ENCODE measurements around the gene ZNF536.

The ZNF536 gene

GRCh38 chr19:30369833-30370232, 2.4 kb upstream of the ZNF536 start:
- no peak for DNase-seq (ENCODE audit: extremely low read depth, low read depth)
- no peak overlapping the region for H3K4me3 ChIP-seq (replicated peaks; ENCODE audit: low read depth, low read length)
- TF ChIP-seq, protein P1, sequence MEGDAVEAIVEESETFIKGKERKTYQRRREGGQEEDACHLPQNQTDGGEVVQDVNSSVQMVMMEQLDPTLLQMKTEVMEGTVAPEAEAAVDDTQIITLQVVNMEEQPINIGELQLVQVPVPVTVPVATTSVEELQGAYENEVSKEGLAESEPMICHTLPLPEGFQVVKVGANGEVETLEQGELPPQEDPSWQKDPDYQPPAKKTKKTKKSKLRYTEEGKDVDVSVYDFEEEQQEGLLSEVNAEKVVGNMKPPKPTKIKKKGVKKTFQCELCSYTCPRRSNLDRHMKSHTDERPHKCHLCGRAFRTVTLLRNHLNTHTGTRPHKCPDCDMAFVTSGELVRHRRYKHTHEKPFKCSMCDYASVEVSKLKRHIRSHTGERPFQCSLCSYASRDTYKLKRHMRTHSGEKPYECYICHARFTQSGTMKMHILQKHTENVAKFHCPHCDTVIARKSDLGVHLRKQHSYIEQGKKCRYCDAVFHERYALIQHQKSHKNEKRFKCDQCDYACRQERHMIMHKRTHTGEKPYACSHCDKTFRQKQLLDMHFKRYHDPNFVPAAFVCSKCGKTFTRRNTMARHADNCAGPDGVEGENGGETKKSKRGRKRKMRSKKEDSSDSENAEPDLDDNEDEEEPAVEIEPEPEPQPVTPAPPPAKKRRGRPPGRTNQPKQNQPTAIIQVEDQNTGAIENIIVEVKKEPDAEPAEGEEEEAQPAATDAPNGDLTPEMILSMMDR (IDR thresholded peaks at IDR 0.05; ENCODE audit: low read depth, low read length, missing control alignments): no peak

- no peak for DNase-seq (ENCODE audit: extremely low read depth, low read depth)
- TF ChIP-seq, protein P1 (IDR thresholded peaks at IDR 0.05; ENCODE audit: low read depth, low read length, missing control alignments): no peak
- no peak overlapping the region for H3K4me3 ChIP-seq (replicated peaks; ENCODE audit: low read depth, low read length)
These were observed 885 bp upstream of the ZNF536 start for GRCh38 chr19:30371161-30371836.

DNA sequence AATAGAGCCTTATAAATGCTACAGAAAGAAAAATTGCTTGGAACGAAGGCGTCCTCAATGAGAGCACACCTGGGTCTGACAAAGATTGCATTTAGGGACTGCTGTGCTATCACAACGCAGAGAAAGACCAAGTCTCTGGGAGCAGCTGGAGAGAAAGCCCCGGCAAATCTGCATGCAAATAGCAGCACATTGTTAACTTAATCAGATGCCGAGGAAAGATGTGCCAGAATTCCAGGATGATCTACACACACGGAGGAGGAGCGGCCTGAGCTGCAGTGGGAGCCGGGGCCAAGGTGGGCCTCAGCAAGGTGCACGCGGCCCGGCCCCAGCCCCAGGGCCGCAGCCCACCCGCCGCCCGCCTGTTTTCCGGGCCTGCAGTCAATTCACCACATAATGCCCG, 1.4 kb downstream of the ZNF536 start:
- H3K4me3 ChIP-seq (replicated peaks; ENCODE audit: low read depth, low read length): no peak overlapping the region
- TF ChIP-seq, protein P1 (IDR thresholded peaks at IDR 0.05; ENCODE audit: low read depth, low read length, missing control alignments): no peak
- no peak for DNase-seq (ENCODE audit: extremely low read depth, low read depth)

- TF ChIP-seq, protein P1 (IDR thresholded peaks at IDR 0.05; ENCODE audit: low read depth, low read length, missing control alignments): no peak
- H3K4me3 ChIP-seq (replicated peaks; ENCODE audit: low read depth, low read length): no peak overlapping the region
- no peak for DNase-seq (ENCODE audit: extremely low read depth, low read depth)
These were observed 2.3 kb downstream of the ZNF536 start for GRCh38 chr19:30374539-30374864.

- TF ChIP-seq, protein P1 (IDR thresholded peaks at IDR 0.05; ENCODE audit: low read depth, low read length, missing control alignments): no peak
- no peak for DNase-seq (ENCODE audit: extremely low read depth, low read depth)
- no peak overlapping the region for H3K4me3 ChIP-seq (replicated peaks; ENCODE audit: low read depth, low read length)
These were observed 2.8 kb downstream of the ZNF536 start for GRCh38 chr19:30374865-30375552.

GRCh38 chr19:30375553-30376031, 3.4 kb downstream of the ZNF536 start:
- no peak overlapping the region for H3K4me3 ChIP-seq (replicated peaks; ENCODE audit: low read depth, low read length)
- no peak for DNase-seq (ENCODE audit: extremely low read depth, low read depth)
- TF ChIP-seq, protein P1 (IDR thresholded peaks at IDR 0.05; ENCODE audit: low read depth, low read length, missing control alignments): no peak

Data from HFF-Myc (cell line).